K562 (cell line): ENCODE measurements around the gene SYT8. TPM values are rescaled to one million over a fixed set of nuclear protein-coding genes. Genes with fewer than 3 reads are reported as not detected.

Source experiments
- ATAC-seq: fragments of 200-7000 bp; cut with Tn5 transposase; 3 replicates; pipeline ENCODE4 v1.9.1; 2020; ENCODE audit warnings: moderate library complexity
- BruUV-seq: library from RNA; stranded (reverse); fragments of 400-500 nt; replicated peaks from 2 replicates; lab custom pipeline; 2021; lab: Mats Ljungman, UMichigan
- CTCF ChIA-PET: fragments of 300-600 bp; formaldehyde crosslinking; extraction: SDS; loops from one replicate; lab custom pipeline; 2021; ENCODE audit warnings: low intra/inter-chr PET ratio; lab: Yijun Ruan, JAX
- POLR2A ChIA-PET: fragments of 300-600, 350-650 bp; sonication (Branson Sonifier 250); formaldehyde crosslinking; extraction: SDS; loops from one replicate; lab custom pipeline; 2021; ENCODE audit warnings: antibody characterized with exemption, inconsistent platforms; lab: Yijun Ruan, JAX
- DNase-seq, 4 experiments: peaks; one replicate each; pipeline versions ENCODE4 v3.0.0 to v3.0.0-alpha.2; 2011 to 2018; ENCODE audit warnings: low spot score in 3 of 4, mixed read lengths in 3 of 4; ENCODE audit errors: extremely low read depth in 1 of 4
- FAIRE-seq: peaks from 2 replicates; lab custom pipeline; 2011; peaks lifted over from hg19 to GRCh38; lab: Jason Lieb, UNC
- H2AFZ ChIP-seq: 2 replicates; pipeline ENCODE4 v1.6.0; 2011; ENCODE audit warnings: low read depth, low read length, control low read depth, inconsistent platforms
- H3K27ac ChIP-seq: fragments of 200-600 bp; 3 replicates; pipeline ENCODE4 v1.8.0; 2011; ENCODE audit warnings: low read depth, mild to moderate bottlenecking, control low read depth, inconsistent platforms, low read length, moderate library complexity, mixed read lengths; ENCODE audit errors: extremely low read depth
- H3K27me3 ChIP-seq, 2 experiments: fragments of 300-600 bp in 1 of 2; 2 replicates in 1 of 2; 3 replicates in 1 of 2; pipeline versions ENCODE4 v1.6.0 to v1.8.0; 2011; ENCODE audit warnings: inconsistent platforms in 2 of 2, low read length in 2 of 2, mild to moderate bottlenecking in 1 of 2, mixed read lengths in 1 of 2, moderate library complexity in 1 of 2; ENCODE audit not compliant: control insufficient read depth in 2 of 2, insufficient read depth in 2 of 2
- H3K36me3 ChIP-seq: fragments of 300-600 bp; 3 replicates; pipeline ENCODE4 v1.8.0; 2011; ENCODE audit warnings: mild to moderate bottlenecking, low read length, inconsistent platforms; ENCODE audit not compliant: control insufficient read depth, insufficient read depth
- H3K4me1 ChIP-seq, 2 experiments: fragments of 200-600 bp in 1 of 2; replicated peaks in 1 of 2; 2 replicates in 1 of 2; 3 replicates in 1 of 2; pipeline versions ENCODE4 v1.5.1 to v1.8.0; 2011; ENCODE audit warnings: inconsistent platforms in 2 of 2, low read length in 2 of 2, mild to moderate bottlenecking in 1 of 2, mixed read lengths in 1 of 2, moderate library complexity in 1 of 2; ENCODE audit not compliant: control insufficient read depth in 2 of 2, insufficient read depth in 2 of 2
- H3K4me2 ChIP-seq: 2 replicates; pipeline ENCODE4 v1.6.1; 2011; ENCODE audit warnings: low read length, control low read depth, inconsistent platforms, mixed read lengths; ENCODE audit not compliant: insufficient read depth
- H3K4me3 ChIP-seq: fragments of 200-600 bp; sonication (generic), shearing (Covaris generic); 2 replicates; pipeline ENCODE4 v1.5.1; 2016; ENCODE audit warnings: control low read depth, inconsistent platforms
- H3K79me2 ChIP-seq: fragments of 200-600 bp; 3 replicates; pipeline ENCODE4 v1.8.0; 2011; ENCODE audit warnings: low read length, inconsistent platforms; ENCODE audit not compliant: control insufficient read depth, insufficient read depth
- H3K9ac ChIP-seq, 2 experiments: 2 replicates each; pipeline versions ENCODE4 v1.6.0 to v1.6.1; 2011; ENCODE audit warnings: low read depth in 2 of 2, low read length in 2 of 2, control low read depth in 1 of 2, inconsistent platforms in 1 of 2, mild to moderate bottlenecking in 1 of 2, mixed read lengths in 1 of 2; ENCODE audit not compliant: insufficient read depth in 1 of 2
- H3K9me1 ChIP-seq: one replicate; pipeline ENCODE4 v1.6.0; 2011; ENCODE audit warnings: inconsistent platforms, mild to moderate bottlenecking, low read length, moderate library complexity; ENCODE audit not compliant: control insufficient read depth, insufficient read depth
- H3K9me3 ChIP-seq: replicated peaks from 2 replicates; pipeline ENCODE4 v1.5.1; 2011; ENCODE audit warnings: low read depth, low read length, inconsistent platforms; ENCODE audit not compliant: control insufficient read depth, insufficient read depth
- H4K20me1 ChIP-seq: replicated peaks from 2 replicates; pipeline ENCODE4 v1.6.1; 2011; ENCODE audit warnings: low read length, inconsistent platforms, mixed read lengths; ENCODE audit not compliant: control insufficient read depth, insufficient read depth
- WGBS: fragments of 100-300 bp; shearing (Covaris generic); methylation state at CpG from one replicate; pipeline ENCODE4 v1.1.6; 2016; ENCODE audit warnings: low coverage, mixed read lengths; ENCODE audit not compliant: insufficient coverage; ENCODE audit errors: missing lambda C conversion rate; 5-methylcytosine and 5-hydroxymethylcytosine counted together
- in situ Hi-C: fragments of 300-500 bp; cut with MboI; formaldehyde crosslinking; loops from 4 replicates; pipeline ENCODE4 v1.15.0; 2018; ENCODE audit warnings: inconsistent platforms, mixed read lengths
- intact Hi-C: fragments of 100-400 bp; cut with micrococcal nuclease; formaldehyde crosslinking; loops from 2 replicates; pipeline ENCODE4 v1.14.2; 2022
- polyA plus RNA-seq, 8 experiments: library from polyadenylated mRNA; depleted of rRNA in 4 of 8; stranded (reverse) in 5 of 8; unstranded in 3 of 8; fragments of >200 nt; fragmentation: Nextera tagmentation in 2 of 8; fragmentation: Illumina TruSeq in 1 of 8; extraction: Ambion mirVana in 2 of 8; extraction: Trizol in 1 of 8; gene quantifications; 2 replicates each; pipeline versions ENCODE4 v1.2.1 to v1.2.3, GENCODE V29; 2011 to 2014; ENCODE audit warnings: inconsistent platforms in 1 of 8, missing spikeins in 1 of 8
- total RNA-seq, 7 experiments: library from RNA; depleted of rRNA in 6 of 7; stranded (reverse); fragments of >200 nt in 6 of 7; fragmentation: Illumina TruSeq in 2 of 7; extraction: Trizol in 2 of 7; gene quantifications; 2 replicates each; pipeline versions ENCODE4 v1.2.1 to v1.2.3, GENCODE V29; 2011 to 2021; ENCODE audit warnings: low replicate concordance in 1 of 7
- TF ChIP-seq, protein P1 (sequence below): sonication (generic); formaldehyde crosslinking; IDR thresholded peaks from 2 replicates; pipeline ENCODE4 v1.9.0; 2022; ENCODE audit warnings: mild to moderate bottlenecking, missing genetic modification reagents
- TF ChIP-seq, protein P2 (sequence below), 3 experiments: fragments of 200-800 bp in 1 of 3; fragments of 250-450 bp in 1 of 3; fragments of 450-650 bp in 1 of 3; sonication (Bioruptor Pico) in 1 of 3; sonication (Bioruptor generic) in 1 of 3; formaldehyde crosslinking in 1 of 3; IDR thresholded peaks; 2 replicates each; pipeline versions ENCODE4 v1.6.1 to v1.8.0; 2016 to 2022; ENCODE audit warnings: mild to moderate bottlenecking in 2 of 3, missing genetic modification characterization in 2 of 3, missing compliant biosample characterization in 1 of 3, moderate library complexity in 1 of 3
- TF ChIP-seq, protein P3 (sequence below): fragments of 450-650 bp; formaldehyde crosslinking; IDR thresholded peaks from 2 replicates; pipeline ENCODE4 v1.4.0; 2020; ENCODE audit warnings: mild to moderate bottlenecking, moderate library complexity

SYT8 gene
- total and polyA plus RNA-seq, 9 of the 15 experiments (the other 6 are each of a cell fraction or from before 2014, with no cell fraction given) = not detected

DNA sequence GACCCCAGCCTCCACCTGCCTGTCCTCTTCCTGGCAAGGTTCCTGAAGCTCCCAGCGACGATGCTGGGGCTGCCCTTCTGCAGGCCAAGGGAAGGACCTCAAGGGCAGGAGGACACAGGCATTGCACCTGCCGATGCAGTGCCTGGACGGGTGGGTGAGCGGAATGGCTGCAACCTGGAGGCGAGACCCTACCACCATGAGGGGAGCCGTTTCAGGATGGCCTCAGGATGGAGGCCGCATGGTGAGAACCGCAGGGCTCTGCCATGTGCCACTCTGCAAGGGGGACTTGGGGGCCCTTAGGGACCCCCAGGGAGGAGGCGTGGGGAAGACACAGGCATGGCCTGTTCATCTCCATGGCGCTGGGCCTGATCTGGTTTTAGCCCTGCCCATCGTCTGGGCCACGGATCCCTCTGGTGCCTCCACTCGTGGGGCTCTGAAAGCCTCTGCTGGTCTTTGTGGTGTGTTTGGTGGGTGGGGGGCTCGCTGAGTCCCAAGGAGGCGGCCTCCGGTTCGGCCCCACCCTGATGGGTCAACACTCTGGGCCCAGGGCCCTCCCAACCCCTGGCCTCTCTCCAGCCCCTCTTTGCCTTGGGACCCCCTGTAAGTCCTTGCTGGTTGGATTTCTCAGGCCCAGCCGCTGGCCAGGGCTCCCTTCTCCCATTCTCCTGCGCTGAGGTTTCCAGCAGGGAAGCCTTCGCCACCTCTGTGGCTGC is 16.8 kb downstream of the SYT8 start:
- peaks cover 0 to 21% of the 10 kb centered on the region in 2 experiments; a peak in 2 of 5 replicates for H3K4me1 ChIP-seq
- 3% methylated on average over 21 of the region's 21 CpGs for WGBS
- H3K4me3 ChIP-seq = no peak overlapping the region
- TF ChIP-seq, protein P1, sequence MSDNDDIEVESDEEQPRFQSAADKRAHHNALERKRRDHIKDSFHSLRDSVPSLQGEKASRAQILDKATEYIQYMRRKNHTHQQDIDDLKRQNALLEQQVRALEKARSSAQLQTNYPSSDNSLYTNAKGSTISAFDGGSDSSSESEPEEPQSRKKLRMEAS (CRISPR knock-in tag) = 0 out of 2 replicates have a peak, but pooled peaks have one; percentile 30
- TF ChIP-seq, protein P2, sequence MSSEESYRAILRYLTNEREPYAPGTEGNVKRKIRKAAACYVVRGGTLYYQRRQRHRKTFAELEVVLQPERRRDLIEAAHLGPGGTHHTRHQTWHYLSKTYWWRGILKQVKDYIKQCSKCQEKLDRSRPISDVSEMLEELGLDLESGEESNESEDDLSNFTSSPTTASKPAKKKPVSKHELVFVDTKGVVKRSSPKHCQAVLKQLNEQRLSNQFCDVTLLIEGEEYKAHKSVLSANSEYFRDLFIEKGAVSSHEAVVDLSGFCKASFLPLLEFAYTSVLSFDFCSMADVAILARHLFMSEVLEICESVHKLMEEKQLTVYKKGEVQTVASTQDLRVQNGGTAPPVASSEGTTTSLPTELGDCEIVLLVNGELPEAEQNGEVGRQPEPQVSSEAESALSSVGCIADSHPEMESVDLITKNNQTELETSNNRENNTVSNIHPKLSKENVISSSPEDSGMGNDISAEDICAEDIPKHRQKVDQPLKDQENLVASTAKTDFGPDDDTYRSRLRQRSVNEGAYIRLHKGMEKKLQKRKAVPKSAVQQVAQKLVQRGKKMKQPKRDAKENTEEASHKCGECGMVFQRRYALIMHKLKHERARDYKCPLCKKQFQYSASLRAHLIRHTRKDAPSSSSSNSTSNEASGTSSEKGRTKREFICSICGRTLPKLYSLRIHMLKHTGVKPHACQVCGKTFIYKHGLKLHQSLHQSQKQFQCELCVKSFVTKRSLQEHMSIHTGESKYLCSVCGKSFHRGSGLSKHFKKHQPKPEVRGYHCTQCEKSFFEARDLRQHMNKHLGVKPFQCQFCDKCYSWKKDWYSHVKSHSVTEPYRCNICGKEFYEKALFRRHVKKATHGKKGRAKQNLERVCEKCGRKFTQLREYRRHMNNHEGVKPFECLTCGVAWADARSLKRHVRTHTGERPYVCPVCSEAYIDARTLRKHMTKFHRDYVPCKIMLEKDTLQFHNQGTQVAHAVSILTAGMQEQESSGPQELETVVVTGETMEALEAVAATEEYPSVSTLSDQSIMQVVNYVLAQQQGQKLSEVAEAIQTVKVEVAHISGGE (CRISPR knock-in tag; IDR thresholded peaks at IDR 0.05) = no peak
- TF ChIP-seq, protein P3, sequence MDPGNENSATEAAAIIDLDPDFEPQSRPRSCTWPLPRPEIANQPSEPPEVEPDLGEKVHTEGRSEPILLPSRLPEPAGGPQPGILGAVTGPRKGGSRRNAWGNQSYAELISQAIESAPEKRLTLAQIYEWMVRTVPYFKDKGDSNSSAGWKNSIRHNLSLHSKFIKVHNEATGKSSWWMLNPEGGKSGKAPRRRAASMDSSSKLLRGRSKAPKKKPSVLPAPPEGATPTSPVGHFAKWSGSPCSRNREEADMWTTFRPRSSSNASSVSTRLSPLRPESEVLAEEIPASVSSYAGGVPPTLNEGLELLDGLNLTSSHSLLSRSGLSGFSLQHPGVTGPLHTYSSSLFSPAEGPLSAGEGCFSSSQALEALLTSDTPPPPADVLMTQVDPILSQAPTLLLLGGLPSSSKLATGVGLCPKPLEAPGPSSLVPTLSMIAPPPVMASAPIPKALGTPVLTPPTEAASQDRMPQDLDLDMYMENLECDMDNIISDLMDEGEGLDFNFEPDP = no peak
- H3K36me3 ChIP-seq = no peaks in the 10 kb centered on the region
- ChIA-PET CTCF (no interaction called here), POLR2A (no interaction called here)
- H3K9ac ChIP-seq = no peak overlapping the region
- intact Hi-C loops = no loop called here
- H3K4me2 ChIP-seq = no peak overlapping the region
- H3K9me3 ChIP-seq = no peaks in the 10 kb centered on the region
- no peaks in the 10 kb centered on the region for H3K9me1 ChIP-seq
- no peak for FAIRE-seq
- no peak for DNase-seq
- H3K79me2 ChIP-seq = no peaks in the 10 kb centered on the region
- no TSS peak for BruUV-seq
- H3K27ac ChIP-seq = no peak overlapping the region
- in situ Hi-C loops = loop anchor here (10.0 kb wide), 1 partner anchor 303 kb away; no protein-coding TSS in a partner anchor
- no peak overlapping the region for H2AFZ ChIP-seq
- peaks cover 3% of the 10 kb centered on the region for H4K20me1 ChIP-seq
- peaks cover 27 to 82% of the 10 kb centered on the region in 2 experiments; a peak in 4 of 5 replicates for H3K27me3 ChIP-seq
- ATAC-seq = no peak
